ENCODE measurements around the gene TMEM184B. TPM values are rescaled to one million over a fixed set of nuclear protein-coding genes. Genes with fewer than 3 reads are reported as not detected.

Gene TMEM184B
- total and polyA plus RNA-seq, 2 experiments from 2014 or later: 42.2 to 95.1 TPM

DNA sequence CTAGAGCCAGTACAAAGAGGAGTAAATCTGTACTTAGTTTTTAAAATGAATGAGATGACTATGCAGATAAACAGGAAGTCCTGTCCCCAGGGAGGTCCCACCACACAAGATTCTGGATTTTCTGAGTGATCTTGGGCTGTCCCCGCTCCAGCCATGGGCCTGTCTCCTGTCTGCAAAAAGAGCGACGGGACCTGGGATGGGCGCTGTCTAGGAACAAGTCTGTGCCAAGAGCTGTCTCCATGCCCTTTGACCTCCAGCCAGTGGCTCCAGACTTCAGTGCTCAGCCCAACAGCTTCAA, 38.5 kb upstream of the TMEM184B start:
- H3K4me2 ChIP-seq: peak overlapping the region; percentile 32; the same call in 1 of the 2 replicates
- H3K27me3 ChIP-seq (ENCODE audit: insufficient read depth): no peaks in the 10 kb centered on the region
- Mint-ChIP-seq H3K4me3 (no peak overlapping the region), H3K9me3 (peaks cover 3% of the 10 kb centered on the region; the same call in 2 of the 3 replicates), H3K4me1 (peaks cover 76% of the 10 kb centered on the region), H3K27ac (no peak overlapping the region), H3K36me3 (ENCODE audit: low read depth) (peaks cover 59% of the 10 kb centered on the region), H3K27me3 (ENCODE audit: insufficient read depth, low read depth, poor library complexity) (peaks cover 15% of the 10 kb centered on the region)
- peaks cover 41% of the 10 kb centered on the region for H3F3A ChIP-seq (replicated peaks; ENCODE audit: low read depth)
- H4K20me1 ChIP-seq (replicated peaks; ENCODE audit: insufficient read depth): peaks cover 98% of the 10 kb centered on the region
- H3K36me3 ChIP-seq (ENCODE audit: insufficient read depth): peaks cover 39% of the 10 kb centered on the region
- no peak for TF ChIP-seq STAT1 (IDR thresholded peaks at IDR 0.05; ENCODE audit: unreplicated experiment)
- TF ChIP-seq, protein P1, sequence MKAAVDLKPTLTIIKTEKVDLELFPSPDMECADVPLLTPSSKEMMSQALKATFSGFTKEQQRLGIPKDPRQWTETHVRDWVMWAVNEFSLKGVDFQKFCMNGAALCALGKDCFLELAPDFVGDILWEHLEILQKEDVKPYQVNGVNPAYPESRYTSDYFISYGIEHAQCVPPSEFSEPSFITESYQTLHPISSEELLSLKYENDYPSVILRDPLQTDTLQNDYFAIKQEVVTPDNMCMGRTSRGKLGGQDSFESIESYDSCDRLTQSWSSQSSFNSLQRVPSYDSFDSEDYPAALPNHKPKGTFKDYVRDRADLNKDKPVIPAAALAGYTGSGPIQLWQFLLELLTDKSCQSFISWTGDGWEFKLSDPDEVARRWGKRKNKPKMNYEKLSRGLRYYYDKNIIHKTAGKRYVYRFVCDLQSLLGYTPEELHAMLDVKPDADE (IDR thresholded peaks at IDR 0.05): no peak
- no peak for TF ChIP-seq EZH2 (IDR thresholded peaks at IDR 0.05; ENCODE audit: low read depth, unreplicated experiment)
- TF ChIP-seq NANOG (IDR thresholded peaks at IDR 0.05; ENCODE audit: borderline replicate concordance): no peak
- TF ChIP-seq ZNF331 (CRISPR knock-in tag; IDR thresholded peaks at IDR 0.05; ENCODE audit: low read depth): no peak
- peaks cover 100% of the 10 kb centered on the region for H3K79me2 ChIP-seq (replicated peaks; ENCODE audit: insufficient read depth)
- H3K9me2 ChIP-seq (ENCODE audit: insufficient read depth): no peaks in the 10 kb centered on the region
- H3K4me3 ChIP-seq: no peak overlapping the region
- DNase-seq (ENCODE audit: low spot score) (no peak), ATAC-seq (no peak)
- H2AFZ ChIP-seq: no peak overlapping the region
- peaks cover 76% of the 10 kb centered on the region for H3K4me1 ChIP-seq (ENCODE audit: insufficient read depth)
- H3K27ac ChIP-seq (ENCODE audit: low read depth): peak overlapping the region; percentile 84

GRCh38 chr22:38310518-38311322, 37.9 kb upstream of the TMEM184B start:
- Mint-ChIP-seq H3K36me3 (ENCODE audit: low read depth) (peaks cover 63% of the 10 kb centered on the region), H3K27me3 (ENCODE audit: insufficient read depth, low read depth, poor library complexity) (peaks cover 17% of the 10 kb centered on the region), H3K27ac (peak overlapping the region; percentile 84), H3K9me3 (peaks cover 3% of the 10 kb centered on the region; the same call in 2 of the 3 replicates), H3K4me1 (peaks cover 79% of the 10 kb centered on the region), H3K4me3 (no peak overlapping the region; the same call in 2 of the 3 replicates)
- peak overlapping the region; percentile 32; the same call in 1 of the 2 replicates for H3K4me2 ChIP-seq
- peaks cover 39% of the 10 kb centered on the region for H3K36me3 ChIP-seq (ENCODE audit: insufficient read depth)
- ATAC-seq: no peak
- peak overlapping the region; percentile 84; the same call in 1 of the 2 replicates for H3K27ac ChIP-seq (ENCODE audit: low read depth)
- H4K20me1 ChIP-seq (replicated peaks; ENCODE audit: insufficient read depth): peaks cover 97% of the 10 kb centered on the region
- peaks cover 45% of the 10 kb centered on the region for H3F3A ChIP-seq (replicated peaks; ENCODE audit: low read depth)
- no peaks in the 10 kb centered on the region for H3K9me2 ChIP-seq (ENCODE audit: insufficient read depth)
- H3K4me3 ChIP-seq: no peak overlapping the region
- H3K27me3 ChIP-seq (ENCODE audit: insufficient read depth): no peaks in the 10 kb centered on the region
- peaks cover 80% of the 10 kb centered on the region for H3K4me1 ChIP-seq (ENCODE audit: insufficient read depth)
- no peak for DNase-seq (ENCODE audit: low spot score)
- peaks cover 100% of the 10 kb centered on the region for H3K79me2 ChIP-seq (replicated peaks; ENCODE audit: insufficient read depth)
- no peak overlapping the region for H2AFZ ChIP-seq
- no peak; the same call in 1 of the 2 replicates for TF ChIP-seq POLR2AphosphoS5 (IDR thresholded peaks at IDR 0.05; ENCODE audit: low read depth)
- TF ChIP-seq ZNF331 (CRISPR knock-in tag; IDR thresholded peaks at IDR 0.05; ENCODE audit: low read depth): no peak
- TF ChIP-seq EZH2 (IDR thresholded peaks at IDR 0.05; ENCODE audit: low read depth, unreplicated experiment): no peak
- no peak for TF ChIP-seq ZNF462 (CRISPR knock-in tag; IDR thresholded peaks at IDR 0.05)
- no peak for TF ChIP-seq STAT1 (IDR thresholded peaks at IDR 0.05; ENCODE audit: unreplicated experiment)
- TF ChIP-seq CTCF (conservative IDR thresholded peaks at IDR 0.05; ENCODE audit: low read depth in 2 of 2): no peak
- TF ChIP-seq CREB1 (CRISPR knock-in tag; IDR thresholded peaks at IDR 0.05; ENCODE audit: low read depth): no peak
- no peak for TF ChIP-seq EZH2phosphoT487 (IDR thresholded peaks at IDR 0.05; ENCODE audit: unreplicated experiment)
- TF ChIP-seq ZNF114 (CRISPR knock-in tag; IDR thresholded peaks at IDR 0.05): no peak
- no peak for TF ChIP-seq NANOG (IDR thresholded peaks at IDR 0.05; ENCODE audit: borderline replicate concordance)

All from GM23338 (cell line).